NCI-H524 treated with DMSO at 0.1 percent for 48 hours (cell line): ENCODE data around the gene TJP3.

ENCODE experiments used
- DNase-seq: peaks from one replicate; lab custom pipeline; 2025; lab: John Stamatoyannopoulos, UW

Gene TJP3

DNA sequence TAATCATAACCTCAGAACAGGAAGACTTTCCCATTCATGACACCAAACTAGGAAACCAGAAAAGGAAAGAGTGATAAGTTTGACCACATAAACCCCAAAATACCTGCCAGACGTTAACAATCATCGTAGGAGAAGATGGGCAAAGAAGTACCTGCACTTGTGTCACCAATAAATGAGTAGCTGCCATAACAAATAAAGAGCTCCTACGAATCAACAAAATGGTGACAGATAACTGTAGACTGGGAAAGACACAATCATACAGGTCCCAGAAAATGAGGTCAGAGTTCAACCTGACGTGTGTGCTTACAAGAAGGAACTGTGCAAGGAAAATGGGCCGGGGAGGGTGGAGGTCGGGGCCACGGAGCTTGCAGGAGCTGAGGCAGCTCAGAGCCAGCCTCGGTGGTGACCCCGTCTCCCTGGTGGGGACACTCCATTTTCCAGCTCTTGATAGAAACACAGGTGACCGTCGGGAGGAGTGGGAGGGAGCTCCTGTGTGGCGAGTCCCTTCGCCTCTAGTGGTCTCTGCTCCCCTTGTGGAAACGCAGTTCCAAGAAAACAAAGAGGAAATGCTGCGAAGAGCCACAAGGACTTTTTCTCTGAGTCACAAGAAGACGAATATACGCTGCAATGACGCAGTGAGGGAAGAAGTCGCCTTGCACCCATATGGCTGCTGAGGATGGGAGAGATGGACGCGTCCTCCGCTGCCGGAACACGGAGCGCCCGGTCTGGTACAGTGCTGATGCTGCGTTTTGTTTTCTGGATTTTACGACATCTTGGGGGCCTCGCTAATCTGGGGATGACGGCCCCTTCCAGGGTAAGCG is 17.4 kb upstream of the TJP3 start:
- no peak for DNase-seq

DNA sequence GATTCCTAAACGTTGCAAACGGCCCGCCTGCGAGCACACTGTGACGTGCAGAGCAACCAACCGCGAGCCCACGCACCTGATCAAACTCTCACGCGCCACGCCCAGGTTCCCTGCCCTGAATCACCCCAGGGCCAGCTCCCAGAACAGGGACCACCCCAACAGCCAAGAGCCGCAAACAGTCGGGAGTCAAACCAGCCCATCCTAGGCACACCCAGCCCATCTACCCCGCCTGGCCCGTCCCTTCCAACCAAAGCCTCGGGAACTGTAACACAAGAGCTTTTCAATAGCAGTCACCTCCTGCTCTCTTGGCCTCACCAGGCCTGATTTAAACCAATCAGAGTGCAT is 16.8 kb upstream of the TJP3 start:
- DNase-seq = no peak

DNA sequence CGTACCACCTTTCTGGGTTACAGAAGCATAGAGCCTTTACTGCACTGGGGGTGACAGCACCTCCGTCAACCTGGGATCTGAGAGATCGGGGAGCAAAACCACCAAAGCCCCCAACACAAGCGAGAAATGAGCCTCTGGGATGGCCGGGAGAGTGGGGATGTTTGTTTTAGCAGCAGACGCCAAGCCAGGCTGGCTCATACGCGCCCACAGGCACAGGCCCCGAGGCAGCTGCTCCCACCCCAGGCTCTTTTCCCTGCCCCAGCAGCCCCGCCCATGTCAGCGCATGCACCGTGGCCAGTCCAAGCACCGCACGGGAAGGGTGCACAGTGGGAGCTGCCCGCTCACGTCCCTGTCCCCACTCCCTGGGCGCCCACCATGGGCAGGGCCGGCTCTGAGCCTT is 16.5 kb upstream of the TJP3 start:
- DNase-seq = no peak

DNA sequence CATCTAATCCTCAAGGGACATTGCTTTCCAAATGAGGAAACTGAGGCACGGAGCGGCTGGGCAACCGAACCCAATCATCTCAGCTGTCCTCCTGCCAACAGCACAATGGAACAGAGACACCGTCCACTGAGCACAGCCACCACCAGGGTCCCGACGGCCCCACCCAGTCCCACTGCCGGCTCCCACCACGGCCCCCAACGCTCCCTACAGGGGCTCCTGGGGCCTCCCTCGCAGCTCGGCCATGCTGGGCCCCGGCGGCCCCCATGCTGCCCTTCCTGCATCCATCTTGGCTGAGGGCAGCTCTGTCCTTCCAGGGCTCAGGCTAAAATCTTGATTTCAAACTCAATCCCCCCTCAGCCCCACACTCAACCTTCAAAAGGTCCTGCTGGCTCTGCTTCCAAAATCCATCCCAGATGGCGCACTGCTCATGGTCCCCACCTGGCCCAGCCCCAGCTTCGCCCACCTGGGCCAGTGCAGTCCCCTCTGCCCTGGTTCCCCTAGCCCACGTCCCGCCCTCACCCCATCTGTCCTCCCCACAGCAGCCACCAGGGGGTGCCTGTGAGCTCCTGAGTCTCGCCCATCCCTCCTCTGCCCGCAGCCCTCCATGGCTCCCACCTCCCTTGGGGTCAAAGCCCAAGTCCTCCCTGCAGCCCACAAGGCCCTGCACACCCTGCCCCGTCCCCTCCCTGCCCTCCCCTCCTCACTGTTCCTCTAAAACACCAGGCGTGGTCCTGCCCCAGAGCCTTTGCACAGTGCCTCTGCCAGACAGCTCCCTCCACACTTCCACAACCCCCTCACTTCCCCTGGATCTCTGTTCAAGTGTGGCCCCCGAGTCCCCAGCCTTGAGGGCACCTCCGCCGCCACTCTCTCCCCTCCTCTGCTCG is 15.8 kb upstream of the TJP3 start:
- DNase-seq = peak; percentile 31

DNA sequence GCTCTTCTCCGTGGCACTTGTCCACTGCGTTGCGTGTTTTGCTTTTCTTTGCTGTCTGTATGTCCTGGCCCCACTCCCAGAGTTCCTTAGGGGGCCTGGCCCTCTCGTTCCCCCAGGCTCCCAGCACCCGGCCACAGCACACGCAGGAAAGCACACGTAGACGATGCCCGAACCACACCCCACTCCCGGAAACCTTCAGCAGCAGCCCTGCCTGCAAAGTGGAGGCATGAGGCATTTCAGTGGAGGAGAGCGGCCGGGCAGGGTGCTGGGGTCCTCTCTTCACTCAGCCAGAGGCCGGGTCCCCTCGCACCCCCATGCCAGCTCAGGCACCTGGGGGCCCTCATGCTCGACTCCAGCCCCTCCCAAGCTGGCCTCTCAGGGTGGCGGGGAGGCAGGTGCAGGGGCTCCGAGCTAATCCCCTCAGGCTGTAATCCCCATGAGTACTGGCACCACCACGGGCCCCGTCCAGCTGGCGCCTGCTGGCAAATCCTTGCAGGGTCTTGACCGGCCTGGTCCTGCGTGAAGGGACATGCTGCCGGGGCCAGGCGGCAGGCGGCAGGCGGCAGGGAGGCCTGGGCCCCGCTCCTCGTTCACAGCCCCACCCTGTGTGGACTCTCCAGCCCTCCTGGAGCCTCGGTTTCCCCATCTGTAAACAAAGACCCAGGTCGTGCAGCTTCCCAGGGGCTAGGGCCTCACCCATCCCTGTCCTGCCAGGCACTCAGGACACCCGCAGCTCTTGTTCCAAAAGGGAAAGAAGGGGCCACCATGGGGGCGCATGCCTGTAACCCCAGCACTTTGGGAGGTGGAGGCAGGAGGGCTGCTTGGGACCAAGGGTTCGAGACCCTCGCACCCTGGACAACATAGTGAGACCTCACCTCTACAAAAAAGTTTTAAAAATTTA is 14.9 kb upstream of the TJP3 start:
- peak; percentile 92 for DNase-seq

DNA sequence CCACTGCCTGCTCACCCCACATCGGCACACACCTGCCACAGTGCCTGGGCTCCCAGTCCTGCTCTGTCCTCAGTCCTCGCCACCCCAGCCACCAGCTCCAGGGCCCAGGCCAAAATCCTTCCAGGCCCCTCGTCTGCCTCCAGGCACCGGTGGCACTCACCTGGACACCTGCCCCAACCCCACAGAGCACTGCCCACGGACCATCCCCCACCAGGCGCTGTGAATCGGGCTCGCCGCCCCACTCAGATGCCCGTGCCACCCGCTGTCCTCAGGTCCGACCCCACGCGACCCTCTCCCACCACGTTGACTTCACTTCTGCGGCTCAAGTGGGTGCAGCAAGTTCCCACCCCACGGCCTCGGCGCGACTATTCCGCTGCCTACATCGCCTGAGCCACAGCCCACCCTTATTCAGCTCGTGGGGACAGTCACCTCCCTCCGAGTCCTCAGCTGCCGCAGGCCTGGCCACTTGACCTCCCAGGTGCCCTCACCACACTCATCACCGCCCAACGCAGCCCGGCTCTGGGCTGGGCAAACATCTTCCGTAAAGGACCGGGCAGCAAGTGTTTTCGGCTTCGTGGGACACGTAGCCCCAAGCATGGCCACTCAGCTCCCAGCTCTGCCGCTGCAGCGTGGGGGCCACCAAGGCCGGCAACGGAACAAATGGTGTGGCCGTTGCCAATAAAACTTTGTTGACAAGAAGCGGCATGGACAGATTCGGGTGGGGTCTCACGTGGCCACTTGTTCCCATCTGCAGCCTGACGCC is 13.6 kb upstream of the TJP3 start:
- no peak for DNase-seq

DNA sequence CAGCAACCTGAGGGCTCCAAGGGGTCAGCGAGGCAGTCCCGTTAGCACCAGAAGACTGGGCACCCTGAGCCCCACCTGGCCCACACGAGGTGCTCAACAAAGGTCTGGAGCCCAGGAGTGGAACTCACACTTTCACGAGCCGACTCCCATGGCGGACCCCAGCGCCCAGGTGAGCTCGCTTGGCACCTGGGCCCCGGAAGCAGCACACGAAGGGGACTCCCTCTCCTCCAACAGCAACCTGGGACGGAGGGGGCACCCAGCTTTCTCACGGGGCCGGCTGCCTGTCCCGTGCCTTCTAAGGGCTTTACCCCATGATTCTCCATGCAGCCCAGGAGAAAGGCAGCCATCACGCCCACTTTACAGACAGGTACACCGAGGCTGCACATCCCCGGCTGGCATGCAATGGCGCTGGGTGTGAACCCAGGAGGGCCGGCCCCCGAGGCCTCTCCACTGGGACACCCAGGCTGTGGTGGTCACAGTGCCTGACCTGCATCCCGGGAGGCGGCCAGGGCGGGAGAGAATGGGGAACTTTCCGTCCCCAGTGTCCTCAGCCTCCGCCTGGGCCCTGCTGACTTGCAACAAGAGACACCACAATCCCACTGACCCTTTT is 13.0 kb upstream of the TJP3 start:
- DNase-seq = no peak

DNA sequence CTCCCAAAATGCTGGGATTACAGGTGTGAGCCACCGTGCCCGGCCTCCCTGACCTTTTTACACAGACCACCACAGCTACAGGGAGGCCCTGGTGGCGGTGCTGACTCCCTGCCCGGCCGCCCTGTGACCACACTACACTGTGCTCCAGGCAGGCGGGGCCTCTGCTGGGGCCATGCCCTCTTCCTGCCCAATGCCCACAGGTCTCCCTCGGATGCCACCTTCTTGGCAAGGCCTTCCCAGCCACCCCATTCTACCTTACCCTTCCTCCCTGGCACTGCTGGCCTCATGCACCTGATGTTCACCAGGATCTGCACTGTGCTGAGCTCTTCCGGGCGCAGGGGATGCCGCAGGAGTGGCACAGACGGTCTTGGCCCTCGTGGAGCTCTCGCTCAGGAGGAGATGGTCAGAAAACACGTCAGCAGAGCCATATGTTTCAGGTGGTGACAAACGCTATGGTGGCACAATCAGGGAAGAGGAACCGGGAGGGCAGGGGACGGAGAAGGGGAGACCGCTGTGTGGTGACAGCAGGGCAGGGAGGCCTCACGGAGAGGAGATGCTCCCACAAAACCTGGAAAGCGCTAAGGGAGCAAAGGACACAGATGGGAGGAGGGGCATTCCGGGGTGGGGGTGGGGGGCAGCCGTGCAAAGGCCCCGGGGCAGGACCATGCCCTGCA is 12.1 kb upstream of the TJP3 start:
- DNase-seq = no peak

DNA sequence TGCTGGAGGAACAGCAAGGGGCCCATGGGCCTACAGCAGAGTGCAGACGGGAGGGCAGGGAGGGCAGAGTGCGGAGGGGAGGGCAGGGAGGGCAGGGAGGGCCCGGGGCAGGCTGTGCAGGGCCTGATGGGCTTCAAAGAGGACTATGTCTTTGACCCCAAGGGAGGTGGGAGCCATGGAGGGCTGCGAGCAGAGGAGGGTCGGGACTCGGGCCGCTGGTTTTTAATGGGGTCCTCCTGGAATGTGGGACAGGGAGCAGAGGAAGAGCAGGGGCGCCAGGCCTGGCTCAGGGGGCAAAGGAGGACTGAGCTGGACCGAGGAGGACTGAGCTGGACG is 11.6 kb upstream of the TJP3 start:
- no peak for DNase-seq

DNA sequence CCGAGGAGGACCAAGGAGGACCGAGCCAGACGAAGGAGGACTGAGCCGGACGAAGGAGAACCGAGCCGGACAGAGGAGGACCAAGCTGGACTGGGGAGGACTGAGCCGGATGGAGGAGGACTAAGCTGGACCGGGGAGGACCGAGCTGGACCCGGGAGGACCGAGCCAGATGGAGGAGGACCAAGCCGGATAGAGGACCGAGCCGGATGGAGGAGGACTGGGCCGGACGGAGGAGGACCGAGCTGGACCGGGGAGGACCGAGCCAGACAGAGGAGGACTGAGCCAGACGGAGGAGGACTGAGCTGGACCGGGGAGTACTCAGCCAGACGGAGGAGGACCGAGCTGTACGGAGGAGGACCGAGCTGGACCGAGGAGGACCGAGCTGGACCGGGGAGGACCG is 11.1 kb upstream of the TJP3 start:
- no peak for DNase-seq

DNA sequence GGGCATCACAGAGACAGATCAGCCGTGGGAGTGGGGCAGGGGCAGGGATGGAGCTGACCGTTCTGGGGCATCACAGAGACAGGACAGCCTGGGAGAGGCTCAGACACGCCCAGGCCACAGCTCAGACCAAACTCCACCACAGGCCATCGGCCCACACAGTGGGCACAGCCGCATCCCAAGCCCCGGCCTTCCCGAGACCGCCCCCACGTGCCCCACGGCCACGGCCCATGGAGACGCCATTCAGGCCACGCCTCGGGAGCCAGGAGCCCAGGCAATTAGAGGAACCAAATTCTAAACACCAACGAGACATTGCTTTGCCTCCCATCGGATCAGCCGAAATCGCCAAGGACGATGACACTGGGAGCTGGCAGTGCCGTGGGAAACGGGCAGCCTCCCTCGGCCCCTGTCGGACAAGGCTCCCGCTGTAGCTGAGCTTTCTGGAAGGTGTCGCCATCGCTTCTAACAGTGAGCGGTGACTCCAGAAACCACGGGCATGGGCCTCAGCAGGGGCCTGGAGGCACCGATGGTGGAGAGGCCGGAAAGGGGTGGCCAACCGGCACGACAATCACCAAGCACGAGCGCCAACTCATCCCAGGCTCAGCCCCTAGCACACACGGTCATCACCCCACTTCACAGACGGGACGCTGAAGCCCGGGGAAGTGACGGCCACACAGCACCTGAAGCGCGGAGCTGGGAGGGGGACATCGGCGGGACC is 10.4 kb upstream of the TJP3 start:
- no peak for DNase-seq

DNA sequence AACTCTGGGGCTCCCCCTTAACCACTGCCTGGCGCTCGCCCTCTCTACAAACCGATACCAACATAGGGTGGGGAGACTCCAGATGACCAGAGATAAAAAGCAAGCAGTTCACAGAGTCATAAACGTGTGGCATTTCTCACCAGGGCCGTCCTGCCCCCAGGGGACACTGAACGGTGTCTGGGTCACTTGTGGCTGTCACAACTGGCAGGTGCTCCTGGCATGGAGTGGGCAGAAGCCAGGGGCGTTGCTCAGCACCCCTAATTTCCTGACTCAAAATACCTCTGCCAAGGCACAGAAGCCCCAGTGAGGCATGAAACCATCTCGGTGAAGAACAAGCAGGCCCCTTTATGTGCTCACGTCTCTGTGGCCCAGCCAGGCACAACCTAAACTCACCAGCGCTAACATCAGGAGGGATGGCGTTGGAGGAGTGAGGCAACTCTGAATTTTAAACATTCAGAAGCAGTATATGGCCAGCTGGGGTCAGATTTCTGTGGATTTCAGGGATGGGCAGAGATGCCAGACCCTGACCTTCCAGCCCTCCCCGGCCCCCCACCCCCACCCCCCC is 9.7 kb upstream of the TJP3 start:
- no peak for DNase-seq

DNA sequence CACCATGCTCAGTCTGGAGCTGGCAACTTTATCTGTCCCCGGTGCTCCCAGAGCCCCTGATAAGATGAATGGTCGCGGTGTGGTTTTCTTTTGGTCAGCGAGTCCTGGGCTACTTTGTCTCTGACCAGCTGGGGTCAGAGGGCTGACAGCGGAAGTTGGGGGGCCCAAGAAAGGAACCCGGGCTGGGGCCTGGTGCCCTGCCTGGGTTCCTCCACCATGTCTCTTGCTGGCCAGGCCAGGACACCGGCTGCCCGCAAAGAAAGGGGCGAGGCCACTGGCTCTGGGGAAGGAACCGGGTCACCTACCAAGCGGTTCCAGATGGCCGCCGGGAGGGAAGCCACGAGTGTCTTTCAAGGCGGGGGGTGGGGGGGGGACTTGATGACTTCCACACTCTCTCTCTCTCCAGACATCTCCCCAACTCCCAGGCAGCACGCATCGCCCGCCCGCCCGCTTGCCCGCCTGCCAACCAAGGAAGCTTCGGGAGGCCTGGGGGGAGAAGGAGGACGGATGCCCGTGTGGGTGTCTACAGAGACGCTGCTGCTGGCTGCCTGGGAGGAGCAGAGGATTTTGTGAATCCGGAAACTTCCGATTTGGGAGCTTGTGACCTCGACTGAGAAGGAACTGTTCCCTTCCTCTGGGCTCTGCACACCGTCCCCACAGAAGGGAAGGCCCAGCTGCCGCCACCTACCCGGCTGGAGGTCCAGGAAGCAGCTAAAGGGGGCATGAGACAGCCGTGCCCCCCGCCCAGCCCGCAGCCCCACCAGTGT is 9.0 kb upstream of the TJP3 start:
- DNase-seq = no peak

DNA sequence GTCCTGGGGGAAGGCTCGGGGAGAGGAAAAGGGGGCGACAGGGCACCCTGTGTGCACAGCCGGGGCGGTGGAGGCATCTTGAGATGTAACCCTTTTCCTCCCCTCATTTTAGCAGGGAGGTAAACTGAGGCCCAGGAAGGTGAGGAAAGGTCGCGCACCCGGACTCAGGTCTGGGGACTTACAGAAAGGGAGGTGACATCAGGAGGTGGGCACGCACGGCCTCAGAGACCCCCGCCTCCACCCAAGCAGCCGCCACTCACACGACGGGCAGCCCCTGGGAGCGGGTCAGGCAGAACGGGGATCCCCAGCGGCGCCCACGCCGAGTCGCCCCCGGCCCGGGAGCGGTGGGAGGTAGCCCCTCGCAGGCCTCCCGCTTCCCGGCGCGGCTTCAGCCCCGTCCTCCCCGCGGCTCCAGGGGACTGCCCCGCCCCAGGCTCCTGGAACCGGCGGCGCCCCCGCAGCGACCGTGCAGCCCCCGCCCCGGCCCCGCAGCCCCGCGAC is 8.4 kb upstream of the TJP3 start:
- no peak for DNase-seq

DNA sequence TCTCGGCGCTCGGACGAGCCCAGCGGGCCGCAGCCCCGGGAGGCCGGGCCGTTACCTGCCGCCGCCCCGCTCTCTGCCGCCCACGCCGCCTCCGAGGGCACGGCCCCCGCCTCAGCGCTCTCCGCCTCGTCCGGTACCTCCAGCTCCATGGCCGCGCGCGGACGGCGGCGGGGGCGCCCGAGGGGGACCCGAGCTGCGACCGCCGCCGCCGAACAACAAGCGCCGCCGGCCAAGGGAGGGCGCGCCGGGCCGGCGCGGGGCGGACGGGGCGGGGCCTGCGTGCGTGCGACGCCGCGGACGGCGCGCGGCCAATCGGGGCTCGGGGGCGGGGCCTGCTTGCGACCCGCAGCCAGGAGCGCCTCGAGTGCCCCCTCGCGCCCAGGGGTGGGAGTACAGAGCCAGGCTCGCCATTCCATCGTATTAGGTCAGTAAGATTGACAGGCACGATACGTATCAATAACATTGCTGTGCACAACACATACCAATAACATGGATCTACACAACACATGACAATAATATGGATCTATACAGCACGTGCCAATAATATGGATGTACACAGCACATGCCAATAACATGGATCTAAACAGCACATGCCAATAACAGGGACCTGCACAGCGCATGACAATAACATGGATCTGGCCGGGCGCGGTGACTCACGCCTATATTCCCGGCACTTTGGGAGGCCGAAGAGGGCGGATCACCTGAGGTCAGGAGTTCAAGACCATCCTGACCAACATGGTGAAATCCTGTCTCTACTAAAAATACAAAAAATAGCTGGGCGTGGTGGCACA is 7.7 kb upstream of the TJP3 start, which contains the start of gene PIP5K1C:
PIP5K1C (minus strand) TSS at position 227 of the 791 bp plus-strand sequence; CDS start at position 149, 78 bp downstream.
- DNase-seq = no peak

DNA sequence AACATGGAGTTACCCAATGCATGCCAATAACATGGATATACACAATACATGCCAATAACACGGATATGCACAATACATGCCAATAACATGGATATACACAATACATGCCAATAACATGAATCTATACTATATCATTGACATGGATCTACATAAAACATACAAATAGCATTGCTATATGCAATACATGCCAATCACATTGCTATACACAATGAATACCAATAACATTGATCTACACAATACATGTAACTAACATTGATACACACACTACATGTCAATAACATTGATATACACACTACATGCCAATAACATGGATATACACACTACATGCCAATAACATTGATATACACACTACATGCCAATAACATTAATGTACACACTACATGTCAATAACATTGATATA is 7.0 kb upstream of the TJP3 start:
- DNase-seq = no peak

DNA sequence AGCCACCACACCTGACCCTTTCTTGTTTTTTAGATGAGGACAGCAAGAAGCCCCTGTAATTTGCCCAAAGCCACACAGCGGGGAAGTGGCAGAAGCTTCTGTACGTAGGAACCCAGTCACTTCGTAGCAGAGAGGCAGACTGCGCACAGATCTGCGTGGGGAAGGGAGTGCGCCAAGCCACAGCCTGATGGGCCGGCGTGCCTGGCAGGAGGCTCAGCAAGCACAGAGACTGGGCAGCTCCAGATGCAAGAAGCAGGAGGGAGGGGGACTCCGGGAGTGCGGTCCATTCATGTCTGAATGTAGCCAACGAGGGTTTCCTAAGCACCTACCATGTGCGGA is 347 bp upstream of the TJP3 start:
- no peak for DNase-seq

DNA sequence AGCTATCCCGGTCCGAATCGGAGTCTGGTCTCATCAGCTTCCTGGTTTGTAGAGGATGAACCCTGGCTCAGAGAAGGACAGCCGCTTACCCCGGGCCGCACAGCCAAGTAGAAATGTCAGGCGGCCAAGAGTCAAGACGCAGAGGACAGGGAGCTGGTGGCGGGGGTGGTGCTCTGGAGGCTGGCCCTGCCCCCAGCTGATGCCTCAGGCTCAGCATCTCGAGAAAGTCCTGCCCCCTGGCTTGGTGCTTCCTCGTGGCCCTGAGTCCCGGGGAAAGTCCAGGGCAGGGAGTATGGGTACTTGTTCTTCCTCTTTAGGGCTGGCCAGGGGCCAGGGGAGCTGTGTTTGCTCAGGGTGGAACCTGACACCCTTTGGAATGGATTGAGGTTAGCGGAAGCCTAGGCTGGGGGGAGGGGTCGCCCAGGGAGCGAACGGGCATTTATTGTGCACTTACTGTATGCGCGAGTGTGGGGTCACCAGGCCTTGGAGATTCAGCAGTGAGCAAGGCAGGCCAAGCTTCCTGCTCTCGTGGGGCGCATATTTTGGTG is 2.2 kb downstream of the TJP3 start:
- DNase-seq = no peak
